ENCODE results near the gene RCAN3.
"Not testable (repeated sequence)": the region's sequence is repeated elsewhere in the genome, so short reads cannot be mapped to it uniquely, and the experiment has no call there.

The RCAN3 gene

GRCh38 chr1:24502709-24503058, at the start of gene RCAN3:
Gene RCAN3, plus strand, starts transcription at chr1:24502836. Its CDS starts 11,537 bp downstream, at chr1:24514373.
- Histone ChIP-seq H3K9ac (ENCODE audit: insufficient read length) (peak within 1 kb of the TSS; percentile 82), H3K4me3 (peak within 1 kb of the TSS; percentile 95), H3K27ac (peak within 1 kb of the TSS; percentile 65; the same call in 1 of the 2 replicates), H3K9me3 (ENCODE audit: low read depth, low read length) (no peaks in the 10 kb centered on the region), H3K36me3 (ENCODE audit: insufficient read depth, low read length) (no peaks in the 10 kb centered on the region)
- DNase-seq (ENCODE audit: low read depth, low spot score): no peak
- TF ChIP-seq POLR2AphosphoS5 (IDR thresholded peaks at IDR 0.05; ENCODE audit: borderline replicate concordance, low read depth, low read length) (no peak), EZH2 (IDR thresholded peaks at IDR 0.05) (no peak), FOXP2 (optimal IDR thresholded peaks at IDR 0.05; ENCODE audit: control extremely low read depth, extremely low read length, insufficient read depth) (no peak)

GRCh38 chr1:24452922-24453485, 49.6 kb upstream of the RCAN3 start:
- Histone ChIP-seq H3K36me3 (ENCODE audit: insufficient read depth, low read length) (no peaks in the 10 kb centered on the region), H3K27ac (no peak overlapping the region), H3K9me3 (ENCODE audit: low read depth, low read length) (no peaks in the 10 kb centered on the region), H3K4me3 (no peak overlapping the region), H3K9ac (ENCODE audit: insufficient read length) (no peak overlapping the region)
- TF ChIP-seq FOXP2 (optimal IDR thresholded peaks at IDR 0.05; ENCODE audit: control extremely low read depth, extremely low read length, insufficient read depth): no peak
- no peak for TF ChIP-seq POLR2AphosphoS5 (IDR thresholded peaks at IDR 0.05; ENCODE audit: borderline replicate concordance, low read depth, low read length)
- no peak for TF ChIP-seq EZH2 (IDR thresholded peaks at IDR 0.05)
- no peak for DNase-seq (ENCODE audit: low read depth, low spot score)

- TF ChIP-seq EZH2 (IDR thresholded peaks at IDR 0.05) (no peak), FOXP2 (optimal IDR thresholded peaks at IDR 0.05; ENCODE audit: control extremely low read depth, extremely low read length, insufficient read depth) (no peak), POLR2AphosphoS5 (IDR thresholded peaks at IDR 0.05; ENCODE audit: borderline replicate concordance, low read depth, low read length) (no peak)
- Histone ChIP-seq H3K36me3 (ENCODE audit: insufficient read depth, low read length) (no peaks in the 10 kb centered on the region), H3K4me3 (no peak overlapping the region), H3K9me3 (ENCODE audit: low read depth, low read length) (no peaks in the 10 kb centered on the region), H3K27ac (no peak overlapping the region), H3K9ac (ENCODE audit: insufficient read length) (no peak overlapping the region)
- DNase-seq (ENCODE audit: low read depth, low spot score): no peak
Observed at GRCh38 chr1:24454673-24455072, 48.0 kb upstream of the RCAN3 start.

- TF ChIP-seq EZH2 (IDR thresholded peaks at IDR 0.05): no peak
- TF ChIP-seq FOXP2 (optimal IDR thresholded peaks at IDR 0.05; ENCODE audit: control extremely low read depth, extremely low read length, insufficient read depth): no peak
- no peak for TF ChIP-seq POLR2AphosphoS5 (IDR thresholded peaks at IDR 0.05; ENCODE audit: borderline replicate concordance, low read depth, low read length)
- Histone ChIP-seq H3K9me3 (ENCODE audit: low read depth, low read length) (no peaks in the 10 kb centered on the region), H3K36me3 (ENCODE audit: insufficient read depth, low read length) (no peaks in the 10 kb centered on the region), H3K4me3 (no peak overlapping the region), H3K27ac (no peak overlapping the region), H3K9ac (ENCODE audit: insufficient read length) (no peak overlapping the region)
- DNase-seq (ENCODE audit: low read depth, low spot score): no peak
Observed at GRCh38 chr1:24455272-24455671, 47.4 kb upstream of the RCAN3 start.

GRCh38 chr1:24457866-24458265, 44.8 kb upstream of the RCAN3 start:
- Histone ChIP-seq H3K36me3 (ENCODE audit: insufficient read depth, low read length) (no peaks in the 10 kb centered on the region), H3K4me3 (no peak overlapping the region), H3K27ac (no peak overlapping the region), H3K9ac (ENCODE audit: insufficient read length) (no peak overlapping the region), H3K9me3 (ENCODE audit: low read depth, low read length) (no peaks in the 10 kb centered on the region)
- TF ChIP-seq EZH2 (IDR thresholded peaks at IDR 0.05): no peak
- DNase-seq (ENCODE audit: low read depth, low spot score): no peak

GRCh38 chr1:24459551-24460266, 42.9 kb upstream of the RCAN3 start:
- Histone ChIP-seq H3K36me3 (ENCODE audit: insufficient read depth, low read length) (no peaks in the 10 kb centered on the region), H3K9me3 (ENCODE audit: low read depth, low read length) (no peaks in the 10 kb centered on the region), H3K27ac (no peak overlapping the region), H3K9ac (ENCODE audit: insufficient read length) (no peak overlapping the region), H3K4me3 (no peak overlapping the region)
- no peak for DNase-seq (ENCODE audit: low read depth, low spot score)
- TF ChIP-seq POLR2AphosphoS5 (IDR thresholded peaks at IDR 0.05; ENCODE audit: borderline replicate concordance, low read depth, low read length): no peak
- no peak for TF ChIP-seq FOXP2 (optimal IDR thresholded peaks at IDR 0.05; ENCODE audit: control extremely low read depth, extremely low read length, insufficient read depth)
- no peak for TF ChIP-seq EZH2 (IDR thresholded peaks at IDR 0.05)

- H3K9ac ChIP-seq (ENCODE audit: insufficient read length); DNase-seq (ENCODE audit: low read depth, low spot score); H3K4me3 ChIP-seq; H3K9me3 ChIP-seq (ENCODE audit: low read depth, low read length); H3K27ac ChIP-seq; H3K36me3 ChIP-seq (ENCODE audit: insufficient read depth, low read length): not testable (repeated sequence)
Observed at GRCh38 chr1:24462128-24462527, 40.5 kb upstream of the RCAN3 start.

GRCh38 chr1:24463776-24464735, 38.6 kb upstream of the RCAN3 start:
- H3K4me3 ChIP-seq: 0 out of 2 replicates have a peak overlapping the region, but pooled peaks have one; percentile 2
- DNase-seq (ENCODE audit: low read depth, low spot score): no peak

More at GRCh38 chr1:24463776-24464735, 38.6 kb upstream of the RCAN3 start:
- TF ChIP-seq FOXP2 (optimal IDR thresholded peaks at IDR 0.05; ENCODE audit: control extremely low read depth, extremely low read length, insufficient read depth) (no peak), POLR2AphosphoS5 (IDR thresholded peaks at IDR 0.05; ENCODE audit: borderline replicate concordance, low read depth, low read length) (no peak), EZH2 (IDR thresholded peaks at IDR 0.05) (no peak)
- H3K36me3 ChIP-seq (ENCODE audit: insufficient read depth, low read length): no peaks in the 10 kb centered on the region
- no peak overlapping the region for H3K9ac ChIP-seq (ENCODE audit: insufficient read length)
- no peaks in the 10 kb centered on the region for H3K9me3 ChIP-seq (ENCODE audit: low read depth, low read length)
- 0 out of 2 replicates have a peak overlapping the region, but pooled peaks have one; percentile 65 for H3K27ac ChIP-seq

All from SK-N-MC (cell line).